ENCODE results near the gene ZNF879.

DNA sequence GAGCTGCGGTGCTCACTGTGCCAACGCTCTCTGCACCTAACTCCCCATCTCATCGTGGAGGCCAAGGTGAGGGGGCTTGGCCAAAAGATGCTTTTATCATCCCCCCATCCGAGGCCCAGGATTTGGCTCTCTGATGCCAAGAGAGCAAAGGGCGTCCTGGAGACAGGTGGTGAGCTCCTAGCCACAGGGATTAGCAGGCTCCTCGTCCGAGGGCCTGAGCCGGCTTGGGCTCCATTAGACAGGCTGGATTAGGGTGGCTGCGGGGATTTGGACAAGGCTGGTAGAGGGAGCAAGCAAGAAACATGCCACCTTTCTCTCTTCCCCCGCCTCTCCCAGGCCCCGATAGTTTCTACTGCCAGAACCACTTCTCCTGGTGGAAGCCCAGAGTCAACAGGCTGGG is 27.4 kb upstream of the ZNF879 start:
- TF ChIP-seq POLR2AphosphoS5 (IDR thresholded peaks at IDR 0.05; ENCODE audit: borderline replicate concordance, low read depth, low read length) (no peak), EZH2 (IDR thresholded peaks at IDR 0.05) (no peak)
